ENCODE data around the gene CETP.

GRCh38 chr16:57009643-57010170 lies 48.0 kb downstream of the CETP start:
- TF ChIP-seq, protein P1, sequence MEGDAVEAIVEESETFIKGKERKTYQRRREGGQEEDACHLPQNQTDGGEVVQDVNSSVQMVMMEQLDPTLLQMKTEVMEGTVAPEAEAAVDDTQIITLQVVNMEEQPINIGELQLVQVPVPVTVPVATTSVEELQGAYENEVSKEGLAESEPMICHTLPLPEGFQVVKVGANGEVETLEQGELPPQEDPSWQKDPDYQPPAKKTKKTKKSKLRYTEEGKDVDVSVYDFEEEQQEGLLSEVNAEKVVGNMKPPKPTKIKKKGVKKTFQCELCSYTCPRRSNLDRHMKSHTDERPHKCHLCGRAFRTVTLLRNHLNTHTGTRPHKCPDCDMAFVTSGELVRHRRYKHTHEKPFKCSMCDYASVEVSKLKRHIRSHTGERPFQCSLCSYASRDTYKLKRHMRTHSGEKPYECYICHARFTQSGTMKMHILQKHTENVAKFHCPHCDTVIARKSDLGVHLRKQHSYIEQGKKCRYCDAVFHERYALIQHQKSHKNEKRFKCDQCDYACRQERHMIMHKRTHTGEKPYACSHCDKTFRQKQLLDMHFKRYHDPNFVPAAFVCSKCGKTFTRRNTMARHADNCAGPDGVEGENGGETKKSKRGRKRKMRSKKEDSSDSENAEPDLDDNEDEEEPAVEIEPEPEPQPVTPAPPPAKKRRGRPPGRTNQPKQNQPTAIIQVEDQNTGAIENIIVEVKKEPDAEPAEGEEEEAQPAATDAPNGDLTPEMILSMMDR (IDR thresholded peaks at IDR 0.05) = no peak
- TF ChIP-seq POLR2A (IDR thresholded peaks at IDR 0.05) (no peak), EP300 (IDR thresholded peaks at IDR 0.05) (no peak)

All from suprapubic skin (tissue), 3 donors.